ENCODE measurements around the gene CDC25B. TPM values are rescaled to one million over a fixed set of nuclear protein-coding genes. Genes with fewer than 3 reads are reported as not detected.

CDC25B gene
- total RNA-seq, 1 experiment from 2014 or later: 69.6 TPM

DNA sequence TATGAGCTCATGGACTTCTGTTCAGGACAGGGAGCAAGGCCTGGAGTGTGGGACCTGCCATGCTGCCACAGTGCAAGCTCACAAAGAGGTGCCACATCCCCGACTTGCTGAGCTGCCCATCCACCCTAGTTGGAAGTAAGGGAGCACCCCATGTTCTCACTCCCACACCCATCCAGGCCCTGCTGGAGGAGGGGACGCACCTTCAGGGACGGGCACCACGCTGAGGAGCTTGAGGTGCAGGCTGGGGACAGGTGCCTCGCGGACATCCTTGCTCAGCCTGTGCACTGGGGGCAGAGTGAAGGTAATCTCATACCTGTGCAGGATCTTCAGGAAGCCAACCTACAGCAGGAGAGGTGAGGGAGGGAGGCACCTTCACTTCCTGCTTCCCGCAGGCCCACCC lies 40.8 kb upstream of the CDC25B start:
- CTCF ChIA-PET: interaction anchor here (0.6 kb wide), 1 partner anchor 54 kb away, joined by 3 read pairs; no protein-coding TSS in a partner anchor
- H3K9me3 Mint-ChIP-seq (ENCODE audit: low read depth, unreplicated experiment): no peaks in the 10 kb centered on the region
- H3K27ac Mint-ChIP-seq (ENCODE audit: unreplicated experiment): no peak overlapping the region

DNA sequence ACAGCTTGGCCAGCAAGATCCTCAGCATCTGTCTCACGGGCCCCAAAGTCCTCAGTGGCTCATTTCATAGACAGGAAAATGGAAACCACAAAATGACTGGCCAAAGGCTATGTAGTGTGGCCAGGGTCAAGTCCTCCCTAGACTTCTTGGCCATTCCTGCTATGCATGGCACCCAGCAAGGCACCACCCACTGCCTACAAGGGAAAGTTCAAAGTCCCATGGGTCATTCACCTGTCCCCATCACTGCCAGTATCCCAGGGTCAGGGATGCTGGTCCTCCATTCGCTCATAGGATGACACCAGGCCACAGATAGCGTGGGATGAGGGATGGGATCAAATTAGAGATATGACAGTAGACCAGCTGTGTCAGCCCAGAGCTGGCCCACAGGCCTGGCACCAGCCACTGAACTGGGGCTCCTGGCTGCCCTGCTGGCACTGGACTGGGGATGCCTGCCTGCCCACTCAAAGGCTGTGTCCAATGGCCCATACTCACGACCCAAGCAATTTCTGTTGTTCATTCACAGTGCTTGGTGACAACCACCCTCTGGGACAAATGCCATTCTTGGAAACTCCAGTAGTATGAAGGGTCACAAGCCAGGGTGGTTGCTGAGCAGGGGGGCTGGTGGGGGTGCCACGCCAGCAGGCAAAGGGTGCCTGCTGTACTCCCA lies 40.2 kb upstream of the CDC25B start:
- no TSS peak for BruUV-seq (replicated peaks)
- intact Hi-C loops (cut with micrococcal nuclease; ENCODE audit: unreplicated experiment): no loop called here
- TF ChIP-seq, protein P1, sequence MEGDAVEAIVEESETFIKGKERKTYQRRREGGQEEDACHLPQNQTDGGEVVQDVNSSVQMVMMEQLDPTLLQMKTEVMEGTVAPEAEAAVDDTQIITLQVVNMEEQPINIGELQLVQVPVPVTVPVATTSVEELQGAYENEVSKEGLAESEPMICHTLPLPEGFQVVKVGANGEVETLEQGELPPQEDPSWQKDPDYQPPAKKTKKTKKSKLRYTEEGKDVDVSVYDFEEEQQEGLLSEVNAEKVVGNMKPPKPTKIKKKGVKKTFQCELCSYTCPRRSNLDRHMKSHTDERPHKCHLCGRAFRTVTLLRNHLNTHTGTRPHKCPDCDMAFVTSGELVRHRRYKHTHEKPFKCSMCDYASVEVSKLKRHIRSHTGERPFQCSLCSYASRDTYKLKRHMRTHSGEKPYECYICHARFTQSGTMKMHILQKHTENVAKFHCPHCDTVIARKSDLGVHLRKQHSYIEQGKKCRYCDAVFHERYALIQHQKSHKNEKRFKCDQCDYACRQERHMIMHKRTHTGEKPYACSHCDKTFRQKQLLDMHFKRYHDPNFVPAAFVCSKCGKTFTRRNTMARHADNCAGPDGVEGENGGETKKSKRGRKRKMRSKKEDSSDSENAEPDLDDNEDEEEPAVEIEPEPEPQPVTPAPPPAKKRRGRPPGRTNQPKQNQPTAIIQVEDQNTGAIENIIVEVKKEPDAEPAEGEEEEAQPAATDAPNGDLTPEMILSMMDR (IDR thresholded peaks at IDR 0.05; ENCODE audit: unreplicated experiment): no peak
- Mint-ChIP-seq H3K27me3 (ENCODE audit: unreplicated experiment) (no peaks in the 10 kb centered on the region), H3K4me1 (ENCODE audit: low read depth, unreplicated experiment) (peaks cover 10% of the 10 kb centered on the region), H3K9me3 (ENCODE audit: low read depth, unreplicated experiment) (no peaks in the 10 kb centered on the region), H3K27ac (ENCODE audit: unreplicated experiment) (no peak overlapping the region), H3K36me3 (ENCODE audit: insufficient read depth, unreplicated experiment) (peaks cover 19% of the 10 kb centered on the region), H3K4me3 (ENCODE audit: low read depth, unreplicated experiment) (no peak overlapping the region)
- DNase-seq: no peak
- CTCF ChIA-PET: no interaction called here

More for the DNA sequence above, 40.8 kb upstream of the CDC25B start:
- TF ChIP-seq, protein P1 (IDR thresholded peaks at IDR 0.05; ENCODE audit: unreplicated experiment): no peak
- BruUV-seq (replicated peaks): no TSS peak
- peaks cover 10% of the 10 kb centered on the region for H3K4me1 Mint-ChIP-seq (ENCODE audit: low read depth, unreplicated experiment)
- no peak overlapping the region for H3K4me3 Mint-ChIP-seq (ENCODE audit: low read depth, unreplicated experiment)
- intact Hi-C loops (cut with micrococcal nuclease; ENCODE audit: unreplicated experiment): no loop called here
- no peak for DNase-seq
- H3K27me3 Mint-ChIP-seq (ENCODE audit: unreplicated experiment): no peaks in the 10 kb centered on the region
- H3K36me3 Mint-ChIP-seq (ENCODE audit: insufficient read depth, unreplicated experiment): peaks cover 19% of the 10 kb centered on the region

DNA sequence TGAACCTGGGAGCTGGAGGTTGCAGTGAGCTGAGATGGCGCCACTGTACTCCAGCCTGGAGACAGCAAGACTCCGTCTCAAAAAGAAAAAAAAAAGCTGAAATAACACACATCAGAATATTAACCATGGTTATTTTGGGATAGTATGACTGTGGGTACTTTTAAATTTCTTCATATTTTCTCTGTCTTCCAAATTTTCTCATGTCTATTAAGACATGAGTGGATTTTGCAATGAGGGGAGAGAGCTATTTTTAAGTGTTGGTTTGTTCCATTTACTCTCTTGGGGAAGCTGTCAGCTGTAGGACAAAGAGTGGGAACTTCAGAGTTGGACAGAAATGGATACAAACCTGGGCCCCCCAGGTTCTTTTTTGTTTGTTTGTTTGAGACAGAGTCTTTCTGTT lies 38.8 kb upstream of the CDC25B start:
- no TSS peak for BruUV-seq (replicated peaks)
- CTCF ChIA-PET: interaction anchor here (0.6 kb wide), 1 partner anchor 301 kb away, joined by 4 read pairs; no protein-coding TSS in a partner anchor

DNA sequence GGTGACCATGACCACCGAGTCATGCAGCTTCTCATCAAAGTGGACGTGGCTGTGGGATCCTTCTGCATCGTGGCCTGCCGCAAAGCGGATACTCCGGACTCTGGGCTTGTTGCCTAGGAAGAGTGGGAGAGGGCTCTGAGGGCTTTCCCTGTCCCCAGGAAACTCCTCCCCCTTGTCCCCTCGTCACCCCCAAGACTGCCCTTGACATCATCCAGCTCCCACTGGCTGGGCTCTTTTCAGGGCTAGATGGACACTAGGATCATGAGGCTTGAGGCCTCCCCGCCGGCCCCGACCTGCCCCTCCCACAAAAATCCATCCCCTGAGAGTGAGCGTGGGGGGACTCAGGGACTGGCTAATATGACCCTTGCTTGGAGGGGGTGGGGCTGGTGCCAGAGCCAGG lies 37.5 kb upstream of the CDC25B start:
- CTCF ChIA-PET: interaction anchor here (0.6 kb wide), 1 partner anchor 79 kb away, joined by 3 read pairs; no protein-coding TSS in a partner anchor
- DNase-seq: no peak
- H3K27me3 Mint-ChIP-seq (ENCODE audit: unreplicated experiment): no peaks in the 10 kb centered on the region
- intact Hi-C loops (cut with micrococcal nuclease; ENCODE audit: unreplicated experiment): no loop called here
- H3K4me3 Mint-ChIP-seq (ENCODE audit: low read depth, unreplicated experiment): no peak overlapping the region
- no TSS peak for BruUV-seq (replicated peaks)
- no peak overlapping the region for H3K27ac Mint-ChIP-seq (ENCODE audit: unreplicated experiment)
- TF ChIP-seq, protein P1 (IDR thresholded peaks at IDR 0.05; ENCODE audit: unreplicated experiment): no peak
- no peaks in the 10 kb centered on the region for H3K4me1 Mint-ChIP-seq (ENCODE audit: low read depth, unreplicated experiment)
- H3K9me3 Mint-ChIP-seq (ENCODE audit: low read depth, unreplicated experiment): no peaks in the 10 kb centered on the region
- H3K36me3 Mint-ChIP-seq (ENCODE audit: insufficient read depth, unreplicated experiment): peaks cover 7% of the 10 kb centered on the region

More for the DNA sequence above, 38.8 kb upstream of the CDC25B start:
- Mint-ChIP-seq H3K27ac (ENCODE audit: unreplicated experiment) (no peak overlapping the region), H3K27me3 (ENCODE audit: unreplicated experiment) (no peaks in the 10 kb centered on the region), H3K36me3 (ENCODE audit: insufficient read depth, unreplicated experiment) (peaks cover 14% of the 10 kb centered on the region), H3K9me3 (ENCODE audit: low read depth, unreplicated experiment) (no peaks in the 10 kb centered on the region), H3K4me3 (ENCODE audit: low read depth, unreplicated experiment) (no peak overlapping the region), H3K4me1 (ENCODE audit: low read depth, unreplicated experiment) (peaks cover 5% of the 10 kb centered on the region)
- intact Hi-C loops (cut with micrococcal nuclease; ENCODE audit: unreplicated experiment): no loop called here
- TF ChIP-seq, protein P1 (IDR thresholded peaks at IDR 0.05; ENCODE audit: unreplicated experiment): no peak
- no peak for DNase-seq
